Erythroblast (primary cell): Measurements from ENCODE around the gene ST6GAL1.

Source experiments
- GATA1 ChIP-seq: IDR thresholded peaks from 2 replicates; pipeline ENCODE4 v1.6.1; 2011; ENCODE audit warnings: low read depth, mild to moderate bottlenecking, control low read depth, low read length, moderate library complexity
- POLR2A ChIP-seq: IDR thresholded peaks from 2 replicates; pipeline ENCODE4 v1.6.1; 2011; ENCODE audit warnings: mild to moderate bottlenecking, low read length

GRCh38 chr3:186931532-186932280 lies 1.4 kb downstream of the ST6GAL1 start:
- TF ChIP-seq POLR2A (peak; percentile 42), GATA1 (no peak)
